Smooth muscle cell (in vitro differentiated cells): ENCODE measurements around the gene USP9X. TPM values are rescaled to one million over a fixed set of nuclear protein-coding genes. Genes with fewer than 3 reads are reported as not detected.

Source experiments
- DNase-seq: peaks from one replicate; lab custom pipeline; 2025; ENCODE audit not compliant: unreplicated experiment; lab: John Stamatoyannopoulos, UW
- H2AFZ ChIP-seq: fragments of 200-600 bp; sonication (generic); 2 replicates; pipeline ENCODE4 v1.6.0; 2016; ENCODE audit warnings: antibody characterized with exemption, low read depth, mild to moderate bottlenecking
- H3F3A ChIP-seq: fragments of 200-600 bp; sonication (generic); 2 replicates; pipeline ENCODE4 v1.6.0; 2017; ENCODE audit warnings: antibody characterized with exemption, low read depth
- H3K27ac ChIP-seq: fragments of 200-600 bp; sonication (generic); 2 replicates; pipeline ENCODE4 v1.5.1; 2016; ENCODE audit warnings: low read depth, mild to moderate bottlenecking
- H3K27me3 ChIP-seq: fragments of 200-600 bp; sonication (generic); 2 replicates; pipeline ENCODE4 v1.6.1; 2016; ENCODE audit warnings: low read depth, mild to moderate bottlenecking
- H3K36me3 ChIP-seq: fragments of 200-600 bp; sonication (generic); 2 replicates; pipeline ENCODE4 v1.5.1; 2016; ENCODE audit warnings: low read depth
- H3K4me1 ChIP-seq: fragments of 200-600 bp; sonication (generic); 2 replicates; pipeline ENCODE4 v1.5.1; 2016; ENCODE audit warnings: low read depth
- H3K4me2 ChIP-seq: fragments of 200-600 bp; sonication (generic); 2 replicates; pipeline ENCODE4 v1.6.0; 2016; ENCODE audit warnings: mild to moderate bottlenecking
- H3K4me3 ChIP-seq: fragments of 200-600 bp; sonication (generic); 2 replicates; pipeline ENCODE4 v1.5.1; 2016; ENCODE audit warnings: mild to moderate bottlenecking
- H3K79me2 ChIP-seq: fragments of 200-600 bp; sonication (generic); 2 replicates; pipeline ENCODE4 v1.6.0; 2016; ENCODE audit warnings: low read depth, mild to moderate bottlenecking
- H3K9ac ChIP-seq: fragments of 200-600 bp; sonication (generic); 2 replicates; pipeline ENCODE4 v1.6.0; 2016; ENCODE audit warnings: low read depth
- H3K9me3 ChIP-seq: fragments of 200-600 bp; sonication (generic); replicated peaks from 2 replicates; pipeline ENCODE4 v1.5.1; 2016; ENCODE audit warnings: low read depth
- H4K20me1 ChIP-seq: fragments of 200-600 bp; sonication (generic); 2 replicates; pipeline ENCODE4 v1.6.0; 2016; ENCODE audit warnings: low read depth
- WGBS: methylation state at CpG from one replicate; pipeline ENCODE4 v1.1.7; 2016; ENCODE audit warnings: low lambda C conversion rate; 5-methylcytosine and 5-hydroxymethylcytosine counted together
- polyA plus RNA-seq: library from polyadenylated mRNA; unstranded; fragments of >200 nt; fragmentation: Nextera tagmentation; extraction: Ambion mirVana; gene quantifications from 2 replicates; pipeline ENCODE4 v1.2.1, GENCODE V29; 2016
- total RNA-seq: library from RNA; depleted of rRNA; stranded (reverse); fragments of >200 nt; gene quantifications from 2 replicates; pipeline ENCODE4 v1.2.3, GENCODE V29; 2014
- TF ChIP-seq, protein P1 (sequence below): fragments of 200-600 bp; sonication (generic); IDR thresholded peaks from 2 replicates; pipeline ENCODE4 v1.5.1; 2017; ENCODE audit warnings: borderline replicate concordance, mild to moderate bottlenecking, antibody characterized with exemption; ENCODE audit not compliant: insufficient read depth, poor library complexity, severe bottlenecking

The USP9X gene
- total and polyA plus RNA-seq, 2 experiments from 2014 or later = 26.0 to 98.0 TPM

DNA sequence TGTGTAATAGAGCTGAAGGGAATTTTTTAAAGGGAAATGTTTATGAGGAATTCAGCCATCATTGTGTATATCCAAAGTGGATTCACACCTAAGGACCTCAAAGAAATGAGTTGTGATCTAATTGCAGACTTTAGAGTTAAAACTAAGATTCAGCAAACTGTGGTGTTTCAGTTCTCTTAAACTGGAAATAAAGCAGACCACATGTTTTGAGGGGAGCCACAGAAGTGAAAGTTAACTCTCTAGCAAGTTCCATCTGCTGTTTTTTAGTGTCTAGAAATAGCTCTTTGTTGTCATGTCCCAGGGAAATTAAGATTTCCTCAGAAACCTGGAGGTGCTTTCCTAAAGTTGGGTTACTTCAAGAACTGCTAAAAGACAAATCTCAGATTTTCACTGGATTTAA lies 151.4 kb downstream of the USP9X start:
- DNase-seq = no peak
- Histone ChIP-seq H3K9ac (no peak overlapping the region), H3K27ac (no peak overlapping the region), H3K27me3 (no peaks in the 10 kb centered on the region), H3K9me3 (no peaks in the 10 kb centered on the region), H3K4me1 (no peaks in the 10 kb centered on the region), H3K36me3 (peaks cover 5% of the 10 kb centered on the region), H2AFZ (no peak overlapping the region), H3K79me2 (no peaks in the 10 kb centered on the region), H3K4me3 (no peak overlapping the region), H4K20me1 (no peaks in the 10 kb centered on the region), H3K4me2 (no peak overlapping the region), H3F3A (no peaks in the 10 kb centered on the region)
- TF ChIP-seq, protein P1, sequence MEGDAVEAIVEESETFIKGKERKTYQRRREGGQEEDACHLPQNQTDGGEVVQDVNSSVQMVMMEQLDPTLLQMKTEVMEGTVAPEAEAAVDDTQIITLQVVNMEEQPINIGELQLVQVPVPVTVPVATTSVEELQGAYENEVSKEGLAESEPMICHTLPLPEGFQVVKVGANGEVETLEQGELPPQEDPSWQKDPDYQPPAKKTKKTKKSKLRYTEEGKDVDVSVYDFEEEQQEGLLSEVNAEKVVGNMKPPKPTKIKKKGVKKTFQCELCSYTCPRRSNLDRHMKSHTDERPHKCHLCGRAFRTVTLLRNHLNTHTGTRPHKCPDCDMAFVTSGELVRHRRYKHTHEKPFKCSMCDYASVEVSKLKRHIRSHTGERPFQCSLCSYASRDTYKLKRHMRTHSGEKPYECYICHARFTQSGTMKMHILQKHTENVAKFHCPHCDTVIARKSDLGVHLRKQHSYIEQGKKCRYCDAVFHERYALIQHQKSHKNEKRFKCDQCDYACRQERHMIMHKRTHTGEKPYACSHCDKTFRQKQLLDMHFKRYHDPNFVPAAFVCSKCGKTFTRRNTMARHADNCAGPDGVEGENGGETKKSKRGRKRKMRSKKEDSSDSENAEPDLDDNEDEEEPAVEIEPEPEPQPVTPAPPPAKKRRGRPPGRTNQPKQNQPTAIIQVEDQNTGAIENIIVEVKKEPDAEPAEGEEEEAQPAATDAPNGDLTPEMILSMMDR = no peak

DNA sequence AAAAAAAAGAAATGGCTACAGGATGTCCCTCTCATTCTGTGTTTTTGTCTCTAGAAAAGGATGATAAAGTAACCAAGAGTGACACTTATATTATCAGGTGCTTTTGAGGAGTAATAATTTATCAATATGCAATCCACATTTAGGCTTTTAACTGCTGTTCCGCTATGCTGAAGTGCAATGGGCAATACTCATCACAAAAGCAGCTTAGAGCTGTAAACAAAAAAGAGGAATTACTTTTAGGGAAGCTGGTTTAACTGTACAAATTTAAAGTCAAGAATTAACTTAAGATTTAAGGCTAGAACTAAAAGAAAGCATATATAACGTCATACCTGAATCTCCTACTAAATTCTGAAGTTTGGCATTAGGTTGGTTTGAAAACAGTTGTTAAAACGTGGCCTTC lies 155.3 kb downstream of the USP9X start:
- H3K9ac ChIP-seq = no peak overlapping the region
- H3K4me1 ChIP-seq = no peaks in the 10 kb centered on the region
- H3K4me2 ChIP-seq = no peak overlapping the region
- no peak overlapping the region for H3K27ac ChIP-seq
- H3K27me3 ChIP-seq = no peaks in the 10 kb centered on the region
- no peaks in the 10 kb centered on the region for H3K36me3 ChIP-seq
- H4K20me1 ChIP-seq = no peaks in the 10 kb centered on the region
- no peak overlapping the region for H3K4me3 ChIP-seq
- H2AFZ ChIP-seq = no peak overlapping the region
- H3K79me2 ChIP-seq = no peaks in the 10 kb centered on the region
- DNase-seq = no peak
- H3K9me3 ChIP-seq = no peaks in the 10 kb centered on the region
- TF ChIP-seq, protein P1 = no peak
- no peaks in the 10 kb centered on the region for H3F3A ChIP-seq
- 78% methylated on average over 3 of the region's 3 CpGs for WGBS

DNA sequence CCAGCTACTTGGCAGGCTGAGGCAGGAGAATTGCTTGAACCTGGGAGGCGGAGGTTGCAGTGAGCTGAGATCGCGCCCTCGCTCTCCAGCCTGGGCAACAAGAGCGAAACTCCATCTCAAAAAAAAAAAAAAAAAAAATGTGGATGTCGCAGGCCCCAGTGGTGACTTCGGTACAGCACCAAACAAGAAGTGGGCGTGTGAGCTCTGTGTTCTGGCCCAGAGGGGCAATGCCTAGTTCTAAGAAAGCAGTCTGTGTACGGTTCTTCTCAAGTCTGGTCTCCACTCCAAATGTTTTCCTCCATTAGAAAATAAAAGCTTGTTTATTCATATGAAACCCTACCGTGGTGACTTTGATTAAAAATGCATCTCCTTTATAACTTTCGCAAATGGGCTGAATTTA lies 156.7 kb downstream of the USP9X start:
- no peaks in the 10 kb centered on the region for H3F3A ChIP-seq
- H3K36me3 ChIP-seq = no peaks in the 10 kb centered on the region
- H3K4me1 ChIP-seq = no peaks in the 10 kb centered on the region
- TF ChIP-seq, protein P1 = no peak
- 92% methylated on average over 11 of the region's 11 CpGs for WGBS
- H3K4me3 ChIP-seq = no peak overlapping the region
- H3K79me2 ChIP-seq = no peaks in the 10 kb centered on the region
- DNase-seq = no peak
- no peak overlapping the region for H2AFZ ChIP-seq
- no peaks in the 10 kb centered on the region for H3K27me3 ChIP-seq
- no peak overlapping the region for H3K27ac ChIP-seq
- H3K9ac ChIP-seq = no peak overlapping the region
- H3K9me3 ChIP-seq = no peaks in the 10 kb centered on the region
- no peak overlapping the region for H3K4me2 ChIP-seq
- no peaks in the 10 kb centered on the region for H4K20me1 ChIP-seq

DNA sequence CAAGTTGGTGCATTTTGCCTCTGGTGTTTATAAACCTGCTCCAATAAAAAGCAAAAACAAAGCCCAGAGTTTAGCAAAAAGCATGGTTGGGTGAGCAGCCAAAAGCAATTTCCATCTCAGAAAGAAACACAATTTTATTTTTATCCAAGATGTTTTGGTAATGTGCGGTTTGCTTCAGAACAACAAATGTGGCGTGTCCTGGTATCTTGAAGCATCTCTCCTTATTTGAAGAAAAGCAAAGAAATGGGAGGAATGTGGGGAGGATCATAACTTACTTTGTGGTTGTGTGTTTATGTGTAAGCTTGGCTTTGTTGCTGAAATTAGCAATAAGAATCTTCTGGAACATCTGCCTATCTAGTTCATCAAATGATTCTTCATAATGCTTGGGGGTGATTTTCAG lies 160.4 kb downstream of the USP9X start:
- no peak overlapping the region for H3K9ac ChIP-seq
- no peak for DNase-seq
- H3K4me2 ChIP-seq = no peak overlapping the region
- 86% methylated on average over 2 of the region's 2 CpGs for WGBS
- no peaks in the 10 kb centered on the region for H3K79me2 ChIP-seq
- H3F3A ChIP-seq = no peaks in the 10 kb centered on the region
- no peak overlapping the region for H3K4me3 ChIP-seq
- no peaks in the 10 kb centered on the region for H3K27me3 ChIP-seq
- no peak overlapping the region for H3K27ac ChIP-seq
- H3K9me3 ChIP-seq = no peaks in the 10 kb centered on the region
- TF ChIP-seq, protein P1 = no peak
- no peaks in the 10 kb centered on the region for H3K4me1 ChIP-seq
- H3K36me3 ChIP-seq = no peaks in the 10 kb centered on the region
- H2AFZ ChIP-seq = no peak overlapping the region
- no peaks in the 10 kb centered on the region for H4K20me1 ChIP-seq
